Measurements from ENCODE around the gene TRIM28. TPM values are rescaled to one million over a fixed set of nuclear protein-coding genes. Genes with fewer than 3 reads are reported as not detected.
A peak's percentile ranks its signal among the peaks of the same experiment; 100 is the strongest.

TRIM28 gene
- total and polyA plus RNA-seq, 4 donors: 47.1 to 157 (median 84.2) TPM

DNA sequence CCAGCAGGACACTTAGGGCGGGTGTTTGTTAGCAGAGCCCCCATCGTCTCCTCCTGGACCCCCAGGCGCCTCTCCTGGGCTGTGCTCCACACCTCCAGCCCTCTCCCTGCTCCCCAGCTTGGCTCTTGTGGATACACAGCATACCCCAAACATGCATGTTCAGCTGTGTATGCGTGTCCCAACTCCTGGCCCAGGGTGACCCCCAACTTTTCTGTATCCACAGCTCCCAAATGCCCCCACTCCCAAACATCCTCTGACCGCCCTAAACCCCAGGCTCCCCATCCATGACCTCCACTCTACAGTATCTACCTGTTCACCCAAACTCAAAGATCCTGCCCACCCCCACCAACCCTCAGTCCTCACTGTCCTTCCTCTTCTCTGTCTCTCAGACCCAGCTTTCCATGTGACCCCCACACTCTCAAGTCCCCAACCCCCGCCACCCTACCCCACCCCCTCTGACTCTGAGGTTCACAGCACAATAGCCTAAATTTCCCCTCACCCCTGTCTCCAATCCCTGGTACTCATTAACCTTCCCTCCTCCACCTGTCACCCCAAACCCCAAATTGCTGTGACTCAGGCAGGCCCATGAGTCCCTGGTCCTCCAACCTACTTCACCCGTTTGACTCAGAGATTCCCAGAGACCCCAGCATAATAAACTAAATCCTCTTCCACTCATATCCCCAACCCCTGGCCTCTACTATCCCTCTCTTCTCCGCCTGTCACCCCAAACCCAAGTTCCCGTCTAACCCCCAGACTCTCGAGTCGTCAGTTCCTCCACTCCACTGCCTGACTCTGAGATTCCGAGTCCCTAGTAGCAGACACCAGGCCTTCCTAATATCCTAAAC, 13.6 kb downstream of the TRIM28 start:
- no peaks in the 10 kb centered on the region for H3K27me3 ChIP-seq (ENCODE audit: control insufficient read depth in 4 of 4, insufficient read depth in 4 of 4, low read length in 3 of 4)
- H3K36me3 ChIP-seq (ENCODE audit: control insufficient read depth in 4 of 4, insufficient read depth in 3 of 4, low read depth in 1 of 4, low read length in 3 of 4): peaks cover 3 to 10% (median 5%) of the 10 kb centered on the region in 4 donors
- H3K9me3 ChIP-seq (ENCODE audit: control insufficient read depth in 4 of 4, low read length in 3 of 4): no peaks in the 10 kb centered on the region
- peak overlapping the region; percentile 87 to 100 for H3K27ac ChIP-seq (ENCODE audit: low read depth in 1 of 2, low read length in 2 of 2)
- H3K4me3 ChIP-seq (ENCODE audit: low read depth in 1 of 3, low read length in 3 of 3): peak overlapping the region; percentile 70 to 88 (median 78)
- peak overlapping the region; percentile 85 to 94 for H3K9ac ChIP-seq (ENCODE audit: low read depth in 1 of 2, low read length in 2 of 2)
- 37% methylated on average over 12 of the region's 12 CpGs for WGBS
- peaks cover 24 to 60% (median 52%) of the 10 kb centered on the region in 4 donors for H3K4me1 ChIP-seq (ENCODE audit: control insufficient read depth in 4 of 4, insufficient read depth in 4 of 4, low read length in 3 of 4)
- TF ChIP-seq, protein P1, sequence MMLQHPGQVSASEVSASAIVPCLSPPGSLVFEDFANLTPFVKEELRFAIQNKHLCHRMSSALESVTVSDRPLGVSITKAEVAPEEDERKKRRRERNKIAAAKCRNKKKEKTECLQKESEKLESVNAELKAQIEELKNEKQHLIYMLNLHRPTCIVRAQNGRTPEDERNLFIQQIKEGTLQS (IDR thresholded peaks at IDR 0.05): no peak
- TF ChIP-seq YY1 (IDR thresholded peaks at IDR 0.05) (no peak), HNF4G (IDR thresholded peaks at IDR 0.05) (no peak), NR2F2 (IDR thresholded peaks at IDR 0.05) (no peak), JUND (IDR thresholded peaks at IDR 0.05) (no peak), EGR1 (IDR thresholded peaks at IDR 0.05; ENCODE audit: low read depth in 2 of 2) (no peak), REST (IDR thresholded peaks at IDR 0.05) (no peak), SP1 (IDR thresholded peaks at IDR 0.05) (no peak), GABPA (IDR thresholded peaks at IDR 0.05 in 1 of 2, conservative IDR thresholded peaks at IDR 0.05 in 1 of 2) (no peak)
- DNase-seq (ENCODE audit: low spot score): no peak

- peak; percentile 68 for DNase-seq (ENCODE audit: low spot score)
- peaks cover 31 to 68% (median 59%) of the 10 kb centered on the region in 4 donors for H3K4me1 ChIP-seq (ENCODE audit: control insufficient read depth in 4 of 4, insufficient read depth in 4 of 4, low read length in 3 of 4)
- peaks cover 0 to 7% (median 3%) of the 10 kb centered on the region in 4 donors for H3K36me3 ChIP-seq (ENCODE audit: control insufficient read depth in 4 of 4, insufficient read depth in 3 of 4, low read depth in 1 of 4, low read length in 3 of 4)
- no peaks in the 10 kb centered on the region for H3K9me3 ChIP-seq (ENCODE audit: control insufficient read depth in 4 of 4, low read length in 3 of 4)
- no peaks in the 10 kb centered on the region for H3K27me3 ChIP-seq (ENCODE audit: control insufficient read depth in 4 of 4, insufficient read depth in 4 of 4, low read length in 3 of 4)
- under 1% methylated on average over 62 of the region's 62 CpGs for WGBS
- H3K9ac ChIP-seq (ENCODE audit: low read depth in 1 of 2, low read length in 2 of 2): peak within 1 kb of the TSS; percentile 90 to 94
- peak within 1 kb of the TSS; percentile 87 to 100 for H3K27ac ChIP-seq (ENCODE audit: low read depth in 1 of 2, low read length in 2 of 2)
- no peak for TF ChIP-seq GABPA (IDR thresholded peaks at IDR 0.05 in 1 of 2, conservative IDR thresholded peaks at IDR 0.05 in 1 of 2)
- TF ChIP-seq NR2F2 (IDR thresholded peaks at IDR 0.05): peak; percentile 93
- TF ChIP-seq, protein P2, sequence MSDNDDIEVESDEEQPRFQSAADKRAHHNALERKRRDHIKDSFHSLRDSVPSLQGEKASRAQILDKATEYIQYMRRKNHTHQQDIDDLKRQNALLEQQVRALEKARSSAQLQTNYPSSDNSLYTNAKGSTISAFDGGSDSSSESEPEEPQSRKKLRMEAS (IDR thresholded peaks at IDR 0.05): no peak
- no peak for TF ChIP-seq RAD21 (IDR thresholded peaks at IDR 0.05)
- TF ChIP-seq FOXA1 (IDR thresholded peaks at IDR 0.05): no peak
- peak; percentile 14 to 34 for TF ChIP-seq RXRA (IDR thresholded peaks at IDR 0.05)
- peak within 1 kb of the TSS; percentile 70 to 88 (median 78) for H3K4me3 ChIP-seq (ENCODE audit: low read depth in 1 of 3, low read length in 3 of 3)
Observed at GRCh38 chr19:58558066-58558622, 14.3 kb downstream of the TRIM28 start, which contains the start of gene UBE2M. UBE2M (minus strand) TSS chr19:58558611; CDS start chr19:58558381, 230 bp downstream.
